Keratinocyte (primary cell): ENCODE results near the gene NECTIN1.

Source experiments
- CTCF ChIP-seq, 3 experiments: IDR thresholded peaks in 1 of 3; conservative IDR thresholded peaks in 1 of 3; optimal IDR thresholded peaks in 1 of 3; 2 replicates in 2 of 3; 3 replicates in 1 of 3; pipeline versions ENCODE3 to v1.5.1; 2011; ENCODE audit warnings: low read length in 3 of 3, mild to moderate bottlenecking in 3 of 3, moderate library complexity in 2 of 3, control low read depth in 1 of 3, inconsistent platforms in 1 of 3; ENCODE audit not compliant: insufficient read depth in 2 of 3; ENCODE audit errors: extremely low read depth in 1 of 3
- EZH2 ChIP-seq: IDR thresholded peaks from one replicate; pipeline ENCODE4 v1.6.1; 2012; ENCODE audit warnings: inconsistent platforms, mild to moderate bottlenecking, low read length, moderate library complexity

GRCh38 chr11:119624629-119625028 is 104.4 kb downstream of the NECTIN1 start:
- TF ChIP-seq CTCF (optimal IDR thresholded peaks at IDR 0.05 in 1 of 3, IDR thresholded peaks at IDR 0.05 in 1 of 3, conservative IDR thresholded peaks at IDR 0.05 in 1 of 3; ENCODE audit: extremely low read depth in 1 of 3, insufficient read depth in 2 of 3, low read length in 3 of 3) (peak in 1 of 3 experiments; percentile 0), EZH2 (no peak)
